ENCODE measurements around the gene SMIM8. TPM values are rescaled to one million over a fixed set of nuclear protein-coding genes. Genes with fewer than 3 reads are reported as not detected.

Gene SMIM8
- total and polyA plus RNA-seq, 2 experiments from 2014 or later, result 6.5 to 9.5 TPM

Other genes with a start within 250 kb of the SMIM8 start
- gene CGA, start 227.5 kb upstream of the SMIM8 start, total RNA-seq, result 35.5 and 43.8 TPM in 2 replicates
- gene CGA, start 227.5 kb upstream of the SMIM8 start, polyA plus RNA-seq, result 5.4 and 21.5 TPM in 2 replicates
- gene ZNF292, start 167.0 kb upstream of the SMIM8 start, total RNA-seq, result 31.1 and 38.3 TPM in 2 replicates
- gene ZNF292, start 167.0 kb upstream of the SMIM8 start, polyA plus RNA-seq, result 20.9 and 31.4 TPM in 2 replicates
- 0.07 TPM in 1 of 2 replicates, not detected in the other for gene GJB7, start 6.7 kb downstream of the SMIM8 start, total RNA-seq
- gene GJB7, start 6.7 kb downstream of the SMIM8 start, polyA plus RNA-seq, result 0.36 TPM in 1 of 2 replicates, not detected in the other
- 1.3 and 2.5 TPM in 2 replicates for gene C6orf163, start 22.2 kb downstream of the SMIM8 start, total RNA-seq
- 0.64 TPM in 2 replicates for gene C6orf163, start 22.2 kb downstream of the SMIM8 start, polyA plus RNA-seq
- 0.08 and 0.20 TPM in 2 replicates for gene CFAP206, start 85.4 kb downstream of the SMIM8 start, total RNA-seq
- gene CFAP206, start 85.4 kb downstream of the SMIM8 start, polyA plus RNA-seq, result 0.38 TPM in 1 of 2 replicates, not detected in the other
- 26.2 and 28.3 TPM in 2 replicates for gene SLC35A1, start 150.4 kb downstream of the SMIM8 start, total RNA-seq
- gene SLC35A1, start 150.4 kb downstream of the SMIM8 start, polyA plus RNA-seq, result 20.1 and 30.3 TPM in 2 replicates

All from hepatocyte (in vitro differentiated cells).